ENCODE results near the gene EPB41L3. TPM values are rescaled to one million over a fixed set of nuclear protein-coding genes. Genes with fewer than 3 reads are reported as not detected.

The EPB41L3 gene
- total and polyA plus RNA-seq, 8 donors: 30.0 to 98.7 (median 44.3) TPM

DNA sequence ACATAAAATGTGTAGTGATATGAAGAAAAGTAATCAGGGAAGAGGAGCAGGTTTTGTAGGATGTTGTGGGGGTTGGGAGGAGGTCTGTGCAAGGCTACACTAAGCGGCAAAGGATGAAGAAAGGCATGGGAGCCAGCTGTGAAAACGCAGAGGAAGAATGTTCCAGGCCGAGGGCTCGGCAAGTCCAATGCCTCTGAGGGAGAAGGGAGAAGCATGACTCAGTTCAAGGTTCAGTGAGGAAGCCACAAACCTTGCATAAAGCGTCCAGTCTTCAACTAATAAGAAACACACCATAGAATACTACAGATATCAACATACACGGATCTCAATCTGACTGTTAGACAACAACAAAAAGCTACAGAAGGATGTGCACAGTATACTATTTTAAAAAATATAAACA, 16.2 kb downstream of the EPB41L3 start:
- peak in 1 of 4 donors; percentile 53 for DNase-seq
- Histone ChIP-seq H3K4me3 (no peak overlapping the region), H3K36me3 (no peaks in the 10 kb centered on the region), H3K27me3 (no peaks in the 10 kb centered on the region), H3K9me3 (no peaks in the 10 kb centered on the region), H3K27ac (no peak overlapping the region), H3K4me1 (peaks cover 0 to 14% of the 10 kb centered on the region in 2 donors)
- ATAC-seq: peak; percentile 79
- intact Hi-C loops (cut with DNase I): no loop called here
- TF ChIP-seq, protein P1, sequence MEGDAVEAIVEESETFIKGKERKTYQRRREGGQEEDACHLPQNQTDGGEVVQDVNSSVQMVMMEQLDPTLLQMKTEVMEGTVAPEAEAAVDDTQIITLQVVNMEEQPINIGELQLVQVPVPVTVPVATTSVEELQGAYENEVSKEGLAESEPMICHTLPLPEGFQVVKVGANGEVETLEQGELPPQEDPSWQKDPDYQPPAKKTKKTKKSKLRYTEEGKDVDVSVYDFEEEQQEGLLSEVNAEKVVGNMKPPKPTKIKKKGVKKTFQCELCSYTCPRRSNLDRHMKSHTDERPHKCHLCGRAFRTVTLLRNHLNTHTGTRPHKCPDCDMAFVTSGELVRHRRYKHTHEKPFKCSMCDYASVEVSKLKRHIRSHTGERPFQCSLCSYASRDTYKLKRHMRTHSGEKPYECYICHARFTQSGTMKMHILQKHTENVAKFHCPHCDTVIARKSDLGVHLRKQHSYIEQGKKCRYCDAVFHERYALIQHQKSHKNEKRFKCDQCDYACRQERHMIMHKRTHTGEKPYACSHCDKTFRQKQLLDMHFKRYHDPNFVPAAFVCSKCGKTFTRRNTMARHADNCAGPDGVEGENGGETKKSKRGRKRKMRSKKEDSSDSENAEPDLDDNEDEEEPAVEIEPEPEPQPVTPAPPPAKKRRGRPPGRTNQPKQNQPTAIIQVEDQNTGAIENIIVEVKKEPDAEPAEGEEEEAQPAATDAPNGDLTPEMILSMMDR (IDR thresholded peaks at IDR 0.05): no peak

DNA sequence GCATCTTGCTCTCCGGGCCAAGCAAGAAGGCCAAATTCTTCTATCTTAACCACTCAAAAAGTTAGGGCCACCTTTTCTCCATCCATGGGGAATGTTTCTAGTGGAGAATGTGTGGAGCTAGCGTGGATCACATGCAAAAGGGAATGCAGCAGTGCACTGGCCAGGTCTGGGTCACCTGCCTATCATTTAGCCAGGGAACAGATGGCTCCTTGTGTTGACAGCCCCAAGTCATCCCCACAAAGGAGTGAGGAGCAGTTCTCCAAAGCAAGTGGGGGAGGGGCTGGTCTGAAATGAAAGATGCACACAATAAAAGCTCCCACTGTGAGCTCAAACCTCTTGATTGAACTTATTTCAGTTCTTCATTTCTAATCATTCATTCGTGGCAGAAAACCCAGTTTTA, 19.1 kb downstream of the EPB41L3 start:
- DNase-seq (no peak), ATAC-seq (no peak)
- Histone ChIP-seq H3K4me1 (peaks cover 4 to 14% of the 10 kb centered on the region in 2 donors), H3K27me3 (no peaks in the 10 kb centered on the region), H3K9me3 (no peaks in the 10 kb centered on the region), H3K27ac (no peak overlapping the region), H3K4me3 (no peak overlapping the region), H3K36me3 (no peaks in the 10 kb centered on the region)
- intact Hi-C loops (cut with DNase I): no loop called here
- TF ChIP-seq, protein P1 (IDR thresholded peaks at IDR 0.05): no peak

DNA sequence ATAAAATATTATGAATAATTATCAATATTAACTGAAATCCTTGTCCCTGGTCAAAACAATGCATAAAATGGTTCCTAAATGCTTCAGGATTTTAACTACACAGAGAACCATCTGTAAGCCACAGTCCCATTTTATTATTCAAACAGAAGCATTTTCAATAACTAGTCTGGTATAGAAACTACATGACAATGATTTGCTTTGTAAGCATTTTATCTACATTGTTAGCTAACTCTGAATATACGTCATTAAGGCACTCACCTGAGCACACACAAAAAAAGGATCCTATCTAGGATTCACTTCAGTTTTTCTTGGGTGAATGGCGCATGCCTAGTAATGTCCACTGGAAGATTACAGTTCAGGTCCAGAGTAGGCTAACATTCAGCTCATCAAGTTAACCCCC, 22.8 kb downstream of the EPB41L3 start:
- Histone ChIP-seq H3K36me3 (no peaks in the 10 kb centered on the region), H3K27me3 (no peaks in the 10 kb centered on the region), H3K27ac (no peak overlapping the region), H3K4me3 (no peak overlapping the region), H3K4me1 (peaks cover 7 to 33% of the 10 kb centered on the region in 2 donors), H3K9me3 (no peaks in the 10 kb centered on the region)
- ATAC-seq: no peak
- DNase-seq: no peak
- TF ChIP-seq, protein P1 (IDR thresholded peaks at IDR 0.05): no peak
- intact Hi-C loops (cut with DNase I): no loop called here

DNA sequence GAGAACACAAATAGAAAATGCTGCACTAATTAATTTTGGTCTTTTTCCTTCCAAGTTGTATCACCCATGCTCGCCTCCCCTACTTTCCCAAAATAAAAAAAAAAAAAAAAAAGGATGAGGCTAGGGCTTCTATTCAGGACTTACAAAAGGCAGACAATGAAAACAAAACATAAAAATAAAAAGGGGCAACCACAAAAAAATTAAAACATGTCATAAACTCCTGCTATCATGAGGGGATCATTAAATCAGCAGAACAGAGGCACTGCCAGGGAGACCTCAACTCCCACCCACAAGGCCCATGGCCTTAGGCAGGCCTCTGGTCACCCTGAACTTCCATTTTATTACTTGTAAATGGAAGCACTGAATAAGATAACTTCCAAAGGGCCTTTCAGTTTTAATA, 23.3 kb downstream of the EPB41L3 start:
- Histone ChIP-seq H3K36me3 (no peaks in the 10 kb centered on the region), H3K4me1 (peaks cover 7 to 38% of the 10 kb centered on the region in 2 donors), H3K9me3 (no peaks in the 10 kb centered on the region), H3K27ac (no peak overlapping the region), H3K27me3 (no peaks in the 10 kb centered on the region), H3K4me3 (no peak overlapping the region)
- ATAC-seq: no peak
- DNase-seq: no peak
- TF ChIP-seq, protein P1 (IDR thresholded peaks at IDR 0.05): no peak
- intact Hi-C loops (cut with DNase I): no loop called here

- Histone ChIP-seq H3K4me3 (no peak overlapping the region), H3K4me1 (peaks cover 7 to 46% of the 10 kb centered on the region in 2 donors), H3K27ac (peak overlapping the region in 1 of 2 donors; percentile 4), H3K27me3 (no peaks in the 10 kb centered on the region), H3K36me3 (no peaks in the 10 kb centered on the region), H3K9me3 (no peaks in the 10 kb centered on the region)
- ATAC-seq: no peak
- intact Hi-C loops (cut with DNase I): no loop called here
- DNase-seq: peak in 1 of 4 donors; percentile 7
- TF ChIP-seq, protein P1 (IDR thresholded peaks at IDR 0.05): no peak
Measured at GRCh38 chr18:5519448-5520298, 24.1 kb downstream of the EPB41L3 start.

Data from left lung (tissue), 10 donors.